Medulla oblongata (tissue), 1 donor: ENCODE measurements around the gene IL15RA.
"Not testable (repeated sequence)": the region's sequence is repeated elsewhere in the genome, so short reads cannot be mapped to it uniquely, and the experiment has no call there.

Source experiments
- DNase-seq: peaks from one replicate; pipeline ENCODE4 v3.0.0-alpha.2; 2015; ENCODE audit errors: extremely low spot score

IL15RA gene

DNA sequence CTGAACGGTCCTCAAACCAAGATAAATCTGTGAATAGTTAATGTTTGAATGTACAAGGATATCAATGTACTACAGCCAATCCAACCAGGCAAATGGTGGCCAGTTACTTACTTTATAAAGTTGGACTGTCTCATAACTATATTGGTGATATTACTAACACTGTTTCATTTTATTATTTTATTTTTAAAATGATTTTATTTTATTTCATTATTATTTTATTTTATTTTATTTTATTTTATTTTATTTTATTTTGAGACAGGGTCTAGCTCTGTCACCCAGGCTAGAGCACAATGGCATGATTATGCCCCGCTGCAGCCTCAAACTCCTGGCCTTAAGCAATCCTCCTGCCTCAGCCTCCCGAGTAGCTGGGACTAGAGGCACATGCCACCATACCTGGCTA is 6.8 kb downstream of the IL15RA start:
- no peak for DNase-seq

DNA sequence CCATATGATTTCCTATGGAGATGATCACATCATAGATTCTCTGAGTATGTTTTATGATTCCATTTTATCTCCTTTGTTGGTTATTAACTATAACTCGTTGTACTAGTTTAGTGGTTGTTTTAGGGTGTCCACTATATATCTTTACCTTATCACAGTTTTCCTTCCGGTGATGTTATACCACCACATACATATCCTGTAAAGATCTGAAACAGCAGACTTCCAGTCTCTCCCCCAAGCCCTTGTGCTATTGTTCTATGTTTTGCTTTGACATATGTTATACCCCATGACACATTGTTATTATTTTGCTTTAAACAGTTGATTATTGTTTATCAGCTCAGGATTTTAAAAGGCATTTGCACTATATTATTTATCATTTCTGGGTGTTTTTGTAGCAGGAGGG is 7.3 kb downstream of the IL15RA start:
- no peak for DNase-seq

DNA sequence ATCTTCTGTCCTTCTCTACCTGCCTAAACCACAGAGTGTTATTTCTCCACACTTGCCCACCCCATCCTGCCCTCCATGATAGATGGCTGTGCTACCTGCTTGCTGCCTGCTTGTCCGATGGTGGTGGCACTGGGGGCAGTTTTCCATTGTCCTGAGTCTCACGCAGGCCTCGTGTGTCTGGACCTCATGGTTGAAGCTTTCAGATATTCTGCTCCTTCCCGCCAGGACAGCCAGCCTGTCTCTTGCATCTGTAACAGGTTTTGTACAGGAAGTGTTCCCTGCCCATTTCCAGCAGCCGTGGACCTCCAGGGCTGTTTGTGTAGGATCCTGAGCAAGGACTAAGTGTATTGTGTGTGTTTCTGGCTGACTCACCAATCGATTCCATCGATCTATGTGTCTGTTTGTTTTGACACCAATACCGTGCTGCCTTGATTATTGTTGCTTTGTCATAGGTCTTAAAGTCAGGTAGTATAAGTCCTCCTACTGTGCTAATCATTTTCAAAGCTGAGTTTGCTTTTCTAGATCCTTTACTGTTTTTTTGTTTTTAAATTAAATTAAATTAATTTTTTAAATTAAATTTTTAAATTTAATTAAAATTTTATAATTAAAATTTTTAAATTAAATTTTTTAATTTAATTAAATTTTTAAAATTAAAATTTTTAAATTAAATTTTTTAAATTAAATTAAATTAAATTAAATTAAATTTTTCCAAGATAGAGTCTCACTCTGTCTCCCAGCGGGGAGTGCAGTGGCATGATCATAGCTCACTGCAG is 8.5 kb downstream of the IL15RA start:
- no peak for DNase-seq

DNA sequence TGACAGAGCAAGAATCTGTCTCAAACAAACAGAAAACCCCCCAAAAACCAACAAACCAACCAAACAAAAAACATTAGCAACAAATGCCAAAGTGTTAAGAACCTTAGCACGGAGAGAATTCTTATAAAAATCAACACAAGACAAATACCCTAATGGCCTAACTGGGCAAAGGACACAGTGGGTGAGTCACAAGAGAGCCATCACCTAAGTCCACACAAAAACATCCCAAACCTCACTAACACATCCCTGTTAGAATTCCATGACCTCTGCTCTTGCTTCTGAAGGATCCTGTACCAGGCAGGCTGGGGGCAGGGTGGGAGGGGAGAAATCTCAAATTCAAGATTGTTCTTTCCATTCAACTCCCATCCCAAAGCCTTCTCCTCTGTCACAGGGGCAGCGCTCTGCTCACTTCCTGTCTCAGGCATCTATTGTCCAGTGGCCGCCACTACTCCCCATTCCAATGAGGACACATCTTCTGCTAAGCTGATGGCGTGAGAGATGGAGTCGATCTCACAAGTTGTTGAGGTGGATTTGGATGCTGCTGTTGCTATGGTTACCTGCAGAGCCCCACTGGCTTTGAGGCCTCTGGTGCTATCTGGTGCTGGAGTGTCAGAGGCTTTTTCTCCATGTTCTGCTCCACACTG is 9.2 kb downstream of the IL15RA start:
- no peak for DNase-seq

DNA sequence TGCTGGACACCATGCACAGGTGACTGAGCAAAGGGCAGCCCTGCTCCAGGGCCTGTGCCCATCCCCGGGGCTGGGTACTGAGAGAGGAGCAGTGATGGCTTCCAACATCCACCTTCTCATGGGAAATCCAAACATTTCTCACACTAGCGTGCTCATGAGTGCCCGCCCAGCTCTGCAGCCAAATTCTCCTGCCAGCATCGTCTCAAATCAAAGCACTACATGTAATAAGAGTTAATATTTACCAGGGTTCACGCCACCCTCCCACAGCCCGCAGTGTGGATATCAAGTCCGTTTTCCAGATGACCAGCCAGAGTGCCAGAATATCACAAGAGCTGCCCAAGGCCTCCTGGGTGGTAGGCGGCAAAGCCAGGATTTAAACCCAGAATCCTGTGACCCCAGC is 12.1 kb downstream of the IL15RA start:
- DNase-seq: no peak

DNA sequence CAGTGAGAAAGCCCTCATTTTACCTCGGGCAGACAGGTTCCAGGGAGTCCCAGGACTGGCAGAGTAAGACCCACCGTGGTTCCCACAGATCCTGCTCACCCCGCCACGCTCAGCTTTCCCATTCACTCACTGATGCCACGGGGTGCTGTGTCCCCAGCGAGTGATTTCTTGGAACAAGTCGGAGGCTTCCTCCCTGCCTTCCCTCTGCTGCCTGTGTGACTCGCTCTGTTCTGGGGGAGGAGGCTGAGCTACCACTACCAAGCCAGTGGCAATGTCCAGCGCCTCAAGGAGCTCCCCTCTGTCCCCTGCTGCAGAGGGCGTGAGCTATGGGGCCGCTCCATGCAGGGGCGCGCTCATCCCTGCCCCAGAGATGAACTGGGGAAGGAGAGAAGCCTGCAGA is 12.6 kb downstream of the IL15RA start:
- no peak for DNase-seq

DNA sequence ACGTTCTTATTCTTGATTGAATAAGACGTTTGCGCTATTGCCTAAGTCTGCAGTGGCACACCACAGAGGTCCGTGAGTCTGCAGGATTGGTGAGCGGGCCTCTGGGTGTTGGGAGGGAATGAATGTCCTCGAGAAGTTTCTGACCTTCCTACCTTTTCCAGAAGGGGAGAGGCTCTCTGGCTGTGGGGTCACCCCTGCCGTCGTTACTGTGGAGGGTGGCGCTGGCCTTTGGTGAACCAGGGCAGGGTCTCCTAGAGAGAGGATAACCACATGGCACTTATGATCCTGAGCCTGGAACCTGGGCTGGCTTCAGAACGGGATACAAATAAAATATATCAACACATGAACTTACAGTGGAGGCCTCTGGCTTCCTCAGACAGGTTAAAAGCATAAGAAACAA is 13.8 kb downstream of the IL15RA start:
- no peak for DNase-seq

DNA sequence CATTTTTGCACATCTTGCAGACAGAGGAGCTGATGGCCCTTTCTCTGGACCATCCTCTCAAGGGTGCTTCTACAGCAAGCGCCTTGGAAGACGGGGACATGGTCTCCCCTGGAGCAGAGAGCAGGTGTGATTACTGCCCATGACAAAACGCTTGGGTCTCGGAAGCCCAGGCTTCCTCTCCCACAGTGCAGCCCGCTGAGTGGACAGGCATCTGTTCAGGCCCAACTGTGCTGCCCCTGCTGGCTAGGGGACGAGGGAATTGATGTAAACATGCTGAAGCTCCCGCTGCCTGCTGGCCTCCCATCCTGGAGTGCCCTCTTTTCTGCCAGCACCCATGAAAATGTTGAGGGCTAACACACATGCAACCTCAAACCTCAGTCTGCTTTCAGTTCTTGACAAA is 14.3 kb downstream of the IL15RA start:
- no peak for DNase-seq

DNA sequence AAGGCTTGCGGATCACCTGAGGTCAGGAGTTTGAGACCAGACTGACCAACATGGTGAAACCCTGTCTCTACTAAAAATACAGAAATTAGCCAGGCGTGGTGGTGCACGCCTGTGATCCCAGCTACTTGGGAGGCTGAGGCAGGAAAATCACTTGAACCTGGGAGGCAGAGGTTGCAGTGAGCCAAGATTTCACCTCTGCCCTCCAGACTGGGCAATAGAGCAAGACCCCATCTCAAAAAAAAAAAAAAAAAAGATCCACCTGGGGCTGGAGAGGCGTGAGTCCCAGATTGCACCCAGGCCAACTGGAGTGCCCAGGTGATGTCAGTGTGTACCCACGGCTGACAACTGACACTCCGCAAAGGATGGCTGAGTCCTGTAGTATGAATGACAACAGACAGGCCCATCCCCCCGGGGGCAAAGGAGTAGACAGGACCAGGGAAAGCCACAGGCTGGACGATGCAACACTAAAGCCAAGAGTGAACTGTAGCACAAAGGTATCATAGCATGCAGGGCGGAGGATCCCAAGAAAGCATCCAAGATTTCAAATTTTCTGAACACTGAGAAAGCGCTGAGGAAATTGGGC is 14.9 kb downstream of the IL15RA start:
- DNase-seq: not testable (repeated sequence)

DNA sequence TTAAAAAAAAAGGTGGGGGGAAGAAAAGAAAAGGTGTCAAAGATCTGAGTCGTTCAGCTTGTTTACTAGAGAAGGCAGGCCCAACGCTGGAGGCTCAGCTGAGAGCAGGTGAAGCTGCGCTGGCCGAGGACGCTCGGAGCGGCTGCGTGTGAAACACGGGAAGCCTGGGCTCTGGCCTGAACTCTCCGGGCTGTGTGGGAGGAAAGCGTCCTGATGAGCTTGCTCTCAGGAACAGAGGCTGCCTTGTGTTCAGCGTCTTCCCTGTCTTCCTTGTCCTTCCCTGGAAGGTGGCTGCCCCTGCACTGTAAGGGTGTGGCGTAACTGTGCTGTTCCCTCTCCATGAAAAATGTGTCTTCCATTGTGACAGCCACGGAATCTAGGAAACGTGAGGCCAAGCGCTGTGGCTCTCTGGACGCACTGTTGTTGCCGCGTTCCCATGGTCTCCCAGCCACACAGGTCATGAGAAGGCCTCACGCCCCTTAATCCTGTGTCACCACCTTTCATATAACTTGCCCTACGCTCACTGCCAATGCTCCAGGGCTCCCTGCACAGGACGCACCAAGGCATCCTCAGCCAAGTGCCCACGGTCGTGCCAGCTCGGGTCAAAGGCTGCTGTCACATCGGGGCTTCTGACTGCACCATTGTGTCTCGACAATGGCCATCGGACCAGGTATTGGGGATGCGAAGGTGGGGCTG is 15.8 kb downstream of the IL15RA start:
- no peak for DNase-seq

DNA sequence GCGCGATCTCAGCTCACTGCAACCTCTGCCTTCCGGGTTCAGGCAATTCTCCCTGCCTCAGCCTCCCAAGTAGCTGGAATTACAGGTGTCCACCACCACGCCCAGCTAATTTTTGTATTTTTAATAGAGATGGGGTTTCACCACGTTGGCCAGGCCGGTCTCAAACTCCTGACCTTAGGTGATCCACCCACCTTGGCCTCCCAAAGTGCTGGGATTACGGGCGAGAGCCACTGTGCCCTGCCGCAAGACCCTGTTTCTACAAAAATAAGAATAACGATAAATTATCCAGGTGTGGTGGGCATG is 16.4 kb downstream of the IL15RA start:
- DNase-seq: not testable (repeated sequence)

DNA sequence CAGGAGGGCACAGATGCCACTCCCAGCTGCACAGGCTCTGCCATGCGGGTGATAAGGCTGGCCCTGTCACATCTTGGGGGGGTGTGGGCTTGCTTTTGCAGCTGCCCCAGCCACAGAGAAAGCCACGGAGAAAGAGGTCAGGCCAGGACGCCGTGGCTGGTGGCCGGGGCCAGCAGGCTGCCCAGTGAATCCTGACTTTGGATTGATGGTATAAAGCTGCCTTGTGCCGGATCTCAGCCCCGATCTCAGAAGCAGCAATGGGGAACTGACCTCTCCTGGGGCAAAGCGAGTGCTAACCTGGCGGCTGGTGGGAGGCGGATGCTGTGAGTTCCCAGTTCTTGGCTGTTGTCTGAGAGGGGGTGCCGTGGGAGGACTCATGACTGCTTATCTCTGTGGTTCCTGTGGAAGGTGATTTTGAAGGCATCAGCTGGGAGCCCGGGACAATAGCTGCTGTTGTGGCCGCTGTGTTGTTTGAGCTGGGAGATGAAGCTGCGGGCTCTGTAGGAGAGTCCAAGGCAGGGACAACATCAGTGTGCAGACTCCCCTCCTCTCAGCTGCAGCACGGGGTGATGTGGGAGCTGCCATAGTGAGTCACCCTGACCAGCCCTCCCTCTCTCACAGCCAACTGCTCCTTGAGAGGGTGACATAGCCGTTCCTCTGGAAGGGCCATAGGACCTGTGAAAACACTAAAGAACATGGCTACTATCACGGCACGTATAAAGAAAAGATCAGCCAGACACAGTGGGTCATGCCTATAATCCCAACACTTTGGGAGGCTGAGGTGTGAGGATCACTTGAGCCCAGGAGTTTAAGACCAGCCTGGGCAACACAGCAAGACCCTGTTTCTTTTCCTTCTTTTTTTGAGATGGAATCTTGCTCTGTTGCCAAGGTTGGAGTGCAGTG is 17.0 kb downstream of the IL15RA start:
- DNase-seq: no peak

DNA sequence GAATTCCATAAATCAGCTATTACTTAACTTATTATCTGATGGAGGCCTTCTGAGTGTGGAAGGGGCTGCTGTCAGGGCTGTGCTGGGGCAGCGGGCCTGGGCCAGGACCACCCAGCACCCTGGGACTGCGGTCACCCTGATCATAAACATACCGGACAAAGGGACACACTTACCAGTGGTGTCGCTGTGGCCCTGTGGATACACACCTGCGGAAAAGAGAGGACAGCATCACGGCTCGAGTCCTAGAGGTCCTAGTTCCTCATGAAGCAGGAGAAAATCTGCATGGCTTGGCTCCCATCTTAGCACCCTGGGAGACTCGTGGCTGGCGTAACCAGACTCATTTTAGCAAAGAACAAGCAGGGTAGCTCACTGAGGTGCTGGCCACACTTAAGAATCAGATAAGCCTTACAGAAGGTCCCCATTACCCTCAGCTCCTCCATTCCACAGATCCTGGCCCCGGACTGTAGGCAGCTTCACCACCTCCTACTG is 17.7 kb downstream of the IL15RA start:
- no peak for DNase-seq

DNA sequence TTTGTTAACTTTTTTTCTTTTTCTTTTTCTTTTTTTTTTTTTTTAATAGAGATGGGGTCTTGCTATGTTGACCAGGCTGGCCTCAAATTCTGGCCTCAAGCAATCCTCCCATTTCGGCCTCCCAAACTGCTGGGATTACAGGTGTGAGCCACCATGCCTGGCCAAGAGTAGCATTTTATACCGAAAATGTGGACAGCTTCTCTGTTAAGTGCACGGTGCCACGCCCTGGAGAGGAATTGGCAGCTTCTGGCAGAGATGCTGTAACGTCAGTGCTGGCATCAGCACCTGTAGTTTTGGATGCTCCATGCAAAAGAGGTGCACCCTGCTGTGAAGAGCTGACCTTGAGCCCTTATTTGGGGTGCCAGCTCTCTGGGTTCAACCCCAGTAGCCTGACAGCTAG is 18.2 kb downstream of the IL15RA start:
- DNase-seq: no peak

DNA sequence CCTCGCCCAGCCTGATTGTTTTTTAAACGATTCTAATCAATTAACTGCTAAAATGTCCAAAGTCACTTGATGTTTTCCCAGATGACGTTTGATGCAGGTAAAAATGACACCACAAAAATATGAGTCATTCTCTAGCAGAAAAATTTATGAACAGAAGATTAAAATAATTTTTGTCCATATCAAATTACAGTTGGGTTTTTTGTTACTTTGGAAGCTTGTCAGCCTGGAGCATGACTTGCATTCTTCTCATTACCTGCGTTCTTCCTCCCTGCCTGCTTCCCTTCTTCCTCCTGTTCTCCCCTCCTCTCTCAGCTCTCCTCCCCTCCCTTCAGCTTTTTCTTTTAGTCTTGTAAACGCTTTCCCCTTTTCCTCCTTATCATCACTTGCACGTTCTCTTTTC is 18.7 kb downstream of the IL15RA start:
- no peak for DNase-seq

DNA sequence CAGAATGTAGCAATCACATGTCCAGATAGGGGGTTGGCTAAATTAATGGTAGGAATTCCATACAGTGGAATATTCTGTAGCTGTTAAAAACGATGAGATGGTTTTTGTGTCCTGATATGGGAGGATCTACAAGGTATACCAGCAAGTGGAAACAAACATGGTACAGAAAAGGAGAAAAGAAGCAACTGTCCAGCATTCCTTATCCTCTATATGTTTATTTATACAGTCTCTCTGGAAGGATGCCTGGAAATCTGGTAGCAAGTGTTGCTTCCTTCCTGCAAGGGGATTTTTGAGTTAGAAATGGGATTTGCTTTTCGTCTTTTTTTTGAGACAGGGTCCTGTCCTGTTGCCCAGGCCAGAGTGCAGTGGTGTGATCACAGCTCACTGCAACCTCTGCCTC is 19.3 kb downstream of the IL15RA start:
- no peak for DNase-seq

DNA sequence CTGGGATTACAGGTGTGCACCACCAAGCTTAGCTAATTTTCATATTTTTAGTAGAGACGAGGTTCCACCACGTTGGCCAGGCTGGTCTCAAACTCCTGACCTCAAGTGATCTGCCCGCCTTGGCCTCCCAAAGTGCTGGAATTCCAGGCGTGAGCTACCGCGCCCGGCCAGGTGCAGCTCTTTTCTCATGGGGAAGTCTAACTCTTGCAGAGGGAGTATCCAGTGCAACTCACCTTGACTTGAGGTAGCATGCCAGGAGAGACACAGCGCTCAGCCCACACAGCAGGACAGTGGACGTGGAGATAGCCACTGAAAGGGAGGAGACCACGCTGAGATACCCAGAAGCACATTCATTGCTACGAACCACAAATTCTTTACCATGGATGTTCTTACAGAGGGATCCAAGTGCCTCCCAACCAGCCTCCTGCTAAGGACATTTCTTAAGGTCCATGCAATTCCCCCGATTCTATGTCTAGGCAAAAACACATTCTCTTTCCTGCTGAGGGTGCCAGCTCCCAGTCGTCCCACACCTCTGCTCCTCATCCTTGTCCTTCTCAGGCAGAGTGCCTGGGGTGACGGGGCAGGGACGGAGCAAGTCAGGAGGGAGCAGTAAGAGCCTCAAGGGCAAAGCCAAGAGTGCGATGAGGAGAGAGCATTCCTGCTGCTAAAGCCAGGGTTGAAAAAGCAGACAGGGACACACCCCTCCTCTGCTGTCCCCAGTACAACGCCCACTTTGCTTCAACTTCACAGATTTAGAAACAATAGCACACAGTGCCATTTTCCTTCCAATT is 21.0 kb downstream of the IL15RA start:
- DNase-seq: no peak

DNA sequence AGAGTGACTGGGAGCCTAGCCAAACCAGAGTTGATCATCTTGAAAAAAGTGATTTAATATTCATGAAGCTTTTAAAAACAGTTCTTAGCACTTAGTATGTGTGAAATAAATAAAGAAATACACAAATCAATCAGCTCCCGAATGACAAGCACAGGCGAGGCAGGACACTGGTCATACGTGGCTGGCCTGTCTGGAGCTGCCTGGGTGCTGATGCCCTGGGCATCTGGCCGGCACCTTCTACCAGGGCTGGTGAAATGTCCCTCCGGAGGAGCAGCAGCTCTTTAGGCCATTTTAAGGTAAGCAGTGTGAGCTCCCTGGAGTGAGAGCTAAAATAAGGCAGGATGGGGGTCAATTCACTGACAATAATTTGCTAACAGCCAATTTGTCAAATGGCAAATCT is 23.7 kb downstream of the IL15RA start:
- no peak for DNase-seq

DNA sequence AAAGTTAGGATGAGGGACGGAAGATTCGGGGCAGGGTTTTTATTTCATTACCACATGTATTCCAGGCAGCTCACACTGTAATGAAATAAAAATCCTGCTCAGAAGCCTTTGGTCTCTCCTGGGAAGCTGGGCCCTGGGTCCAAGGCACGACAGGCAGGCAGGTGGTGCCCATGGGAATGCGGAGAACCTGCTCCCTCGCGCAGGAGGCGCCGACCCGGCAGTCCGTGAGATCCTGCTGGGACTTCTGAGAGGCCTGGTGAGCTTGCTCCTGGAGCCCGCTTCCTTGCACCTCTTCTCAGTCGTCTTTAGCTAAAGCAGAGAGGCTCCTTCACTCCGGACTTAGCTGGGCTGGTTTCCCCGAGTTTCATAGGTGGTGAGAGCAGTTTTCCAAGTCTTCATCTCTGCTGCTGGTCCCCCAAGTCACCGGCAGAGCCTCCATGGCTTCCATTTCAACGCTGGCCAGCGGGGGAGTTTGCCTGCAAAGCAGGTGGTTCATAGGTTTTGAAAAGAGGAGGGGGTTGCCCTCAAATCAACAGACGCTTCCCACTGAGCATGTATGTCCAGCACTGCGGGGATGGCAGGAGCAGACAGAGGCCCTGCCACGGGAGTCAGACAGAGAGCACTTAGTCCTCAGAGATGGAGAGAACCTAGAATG is 24.5 kb downstream of the IL15RA start:
- DNase-seq: no peak

DNA sequence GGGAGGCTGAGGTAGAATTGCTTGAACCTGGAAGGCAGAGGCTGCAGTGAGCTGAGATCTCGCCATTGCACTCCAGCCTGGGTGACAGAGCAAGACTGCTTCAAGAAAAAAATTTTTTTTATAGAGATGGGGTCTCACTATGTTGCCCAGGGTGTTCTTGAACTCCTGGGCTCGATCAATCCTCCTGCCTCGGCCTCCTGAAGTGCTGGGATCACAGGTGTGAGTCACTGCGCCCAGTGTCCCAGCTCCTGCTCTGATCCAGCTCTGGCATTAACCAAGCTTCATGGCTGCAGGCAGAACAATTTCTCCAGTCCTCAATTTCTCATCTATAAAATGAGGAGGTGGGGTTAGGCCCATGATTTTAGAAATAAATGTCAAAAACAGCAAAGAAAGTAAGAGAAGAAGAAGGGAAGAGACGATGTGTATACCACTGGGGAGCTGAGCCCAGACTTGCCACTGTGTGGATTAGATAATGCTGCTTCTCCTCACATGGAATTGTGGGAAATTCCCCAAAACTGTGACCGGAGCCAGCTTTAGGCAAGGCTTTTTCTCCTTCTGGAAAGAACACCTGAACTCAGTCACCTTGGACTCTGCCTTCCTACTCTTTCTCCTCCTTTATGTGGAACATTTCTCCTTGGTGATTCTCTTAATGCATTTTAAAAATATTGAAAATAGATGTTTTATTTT is 25.5 kb downstream of the IL15RA start:
- DNase-seq: no peak
